Gastroesophageal sphincter (tissue), 3 donors: ENCODE results near the gene NOL4L.

ENCODE experiments used
- CTCF ChIP-seq, 4 experiments: fragments of 200-600 bp in 2 of 4; fragments of 450-650 bp in 2 of 4; sonication (generic) in 1 of 4; IDR thresholded peaks; one replicate each; pipeline ENCODE4 v1.5.1; 2017 to 2019; ENCODE audit warnings: antibody characterized with exemption in 4 of 4, mild to moderate bottlenecking in 2 of 4, moderate library complexity in 2 of 4
- POLR2A ChIP-seq, 2 donors: fragments of 450-650 bp; IDR thresholded peaks; one replicate each; pipeline ENCODE4 v1.6.1; 2017; ENCODE audit warnings: antibody characterized with exemption in 2 of 2, mild to moderate bottlenecking in 2 of 2, moderate library complexity in 1 of 2

DNA sequence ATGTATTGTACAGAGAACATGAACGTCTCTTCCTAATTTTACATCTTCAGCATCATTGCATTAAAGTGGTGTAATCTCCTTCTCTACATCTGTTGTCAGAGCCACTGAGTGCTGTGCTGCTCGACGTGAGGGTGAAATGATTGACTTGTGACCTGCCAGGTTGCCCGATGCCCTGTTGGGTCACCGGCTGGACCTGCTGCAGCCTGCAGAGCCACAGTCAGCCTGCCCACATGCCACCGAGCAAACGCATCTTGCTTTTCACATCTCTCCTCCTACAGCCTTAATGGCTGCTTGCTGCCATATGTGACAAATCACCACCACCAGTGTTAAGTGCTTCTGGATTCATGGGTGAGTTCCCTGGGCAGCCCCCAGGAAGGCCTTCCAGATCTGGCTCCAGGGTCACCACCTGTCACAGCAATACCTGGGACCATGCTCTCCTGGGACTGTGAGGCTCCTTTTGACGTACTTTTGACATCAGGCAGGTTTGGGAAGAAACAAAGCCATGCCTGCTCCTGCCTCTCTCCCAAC, 146.7 kb downstream of the NOL4L start:
- no peak for TF ChIP-seq CTCF (IDR thresholded peaks at IDR 0.05)
- TF ChIP-seq POLR2A (IDR thresholded peaks at IDR 0.05): no peak
